Pancreas (tissue), 10 donors: Measurements from ENCODE around the gene FXN. TPM values are rescaled to one million over a fixed set of nuclear protein-coding genes. Genes with fewer than 3 reads are reported as not detected.

Source experiments
- ATAC-seq, 4 donors: fragments of 200-7000 bp; cut with Tn5 transposase; one replicate each; pipeline versions ENCODE4 v1.8.0 to v1.9.1; 2020; ENCODE audit warnings: mild to moderate bottlenecking in 4 of 4, moderate library complexity in 4 of 4
- DNase-seq, 6 donors: peaks; one replicate each; pipeline ENCODE4 v3.0.0-alpha.2; 2020
- FAIRE-seq: peaks from 2 replicates; lab custom pipeline; 2012; peaks lifted over from hg19 to GRCh38; lab: Jason Lieb, UNC
- H3K27ac ChIP-seq, 4 donors: fragments of 200-600 bp; sonication (generic); 1 replicate in 3 of 4; 2 replicates in 1 of 4; pipeline versions ENCODE4 v1.5.0 to v1.8.0; 2020
- H3K27me3 ChIP-seq, 4 donors: fragments of 200-600 bp; one replicate each; pipeline ENCODE4 v1.8.0; 2021
- H3K36me3 ChIP-seq, 3 donors: fragments of 200-600 bp; sonication (generic) in 1 of 3; one replicate each; pipeline versions ENCODE4 v1.5.0 to v1.8.0; 2020 to 2021
- H3K4me1 ChIP-seq, 3 donors: fragments of 200-600 bp; one replicate each; pipeline ENCODE4 v1.8.0; 2021
- H3K4me3 ChIP-seq, 4 donors: fragments of 200-600 bp; sonication (generic) in 2 of 4; one replicate each; pipeline versions ENCODE4 v1.5.0 to v1.8.0; 2020 to 2021
- H3K9me3 ChIP-seq, 4 donors: fragments of 200-600 bp; one replicate each; pipeline ENCODE4 v1.8.0; 2021
- WGBS, 2 donors: extraction: QIAGEN DNeasy Blood & Tissue Kit; methylation state at CpG; one replicate each; pipeline ENCODE4 v1.1.7; 2013; 5-methylcytosine and 5-hydroxymethylcytosine counted together
- intact Hi-C, 3 donors: fragments of 100-400 bp; cut with DNase I; formaldehyde crosslinking; loops; one replicate each; pipeline versions ENCODE4 v1.11.1 to v1.14.2; 2022
- polyA plus RNA-seq, 2 donors: library from polyadenylated mRNA; stranded (reverse); fragments of 200-250 nt; gene quantifications; one replicate each; pipeline ENCODE4 v1.2.3, GENCODE V29; 2013
- total RNA-seq, 6 donors: library from RNA; stranded (reverse); fragmentation: NEBNext Ultra II Directional in 4 of 6; extraction: Animal tissue kit (Norgen Biotek cat#: 25700) in 4 of 6; gene quantifications; one replicate each; pipeline versions ENCODE4 v1.2.1 to v1.2.4, GENCODE V29; 2021 to 2023
- TF ChIP-seq, protein P1 (sequence below), 4 donors: fragments of 200-600 bp; sonication (generic) in 3 of 4; IDR thresholded peaks; one replicate each; pipeline versions ENCODE4 v1.5.0 to v1.8.0; 2021; ENCODE audit warnings: antibody characterized with exemption in 4 of 4
- donor health status: healthy with polysubstance abuse.
- donor health status: DM: no; HTN: no; CAD: no; lungs with moderate emphysema.
- donor health status: DM: no; HTN: no; CAD: no.
- donor health status: control.
- donor health status: control.
- donor health status: Bipolar disorder and iron deficiency.
- donor health status: DM: yes; HTN: yes; CAD: no.
- donor health status: DM: no; HTN: no; CAD: no.
- donor health status: DM: no; HTN: no; CAD: no.
- donor health status: DM: yes; HTN: yes; CAD: no.

FXN gene
- total and polyA plus RNA-seq, 8 donors = 6.2 to 12.0 (median 8.9) TPM

DNA sequence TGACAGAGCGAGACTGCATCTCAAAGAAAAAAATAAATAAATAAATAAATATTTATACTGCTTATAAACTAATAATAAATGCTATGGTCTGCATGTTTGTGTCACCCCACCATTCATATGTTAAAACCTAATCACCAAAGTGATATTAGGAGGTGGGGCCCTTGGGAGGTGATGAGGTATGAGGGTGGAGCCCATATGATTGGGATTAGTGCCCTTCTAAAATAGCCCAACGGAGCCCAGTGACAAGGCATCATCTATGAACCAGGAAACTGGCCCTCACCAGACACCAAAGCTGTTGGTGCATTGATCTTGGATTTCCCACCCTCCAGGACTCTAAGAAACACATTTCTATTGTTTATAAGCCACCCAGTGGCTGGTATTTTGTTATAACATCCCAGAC, 5.1 kb downstream of the FXN start:
- Histone ChIP-seq H3K4me1 (no peaks in the 10 kb centered on the region), H3K4me3 (no peak overlapping the region), H3K36me3 (no peaks in the 10 kb centered on the region), H3K27me3 (no peaks in the 10 kb centered on the region), H3K27ac (no peak overlapping the region), H3K9me3 (no peaks in the 10 kb centered on the region)
- TF ChIP-seq, protein P1, sequence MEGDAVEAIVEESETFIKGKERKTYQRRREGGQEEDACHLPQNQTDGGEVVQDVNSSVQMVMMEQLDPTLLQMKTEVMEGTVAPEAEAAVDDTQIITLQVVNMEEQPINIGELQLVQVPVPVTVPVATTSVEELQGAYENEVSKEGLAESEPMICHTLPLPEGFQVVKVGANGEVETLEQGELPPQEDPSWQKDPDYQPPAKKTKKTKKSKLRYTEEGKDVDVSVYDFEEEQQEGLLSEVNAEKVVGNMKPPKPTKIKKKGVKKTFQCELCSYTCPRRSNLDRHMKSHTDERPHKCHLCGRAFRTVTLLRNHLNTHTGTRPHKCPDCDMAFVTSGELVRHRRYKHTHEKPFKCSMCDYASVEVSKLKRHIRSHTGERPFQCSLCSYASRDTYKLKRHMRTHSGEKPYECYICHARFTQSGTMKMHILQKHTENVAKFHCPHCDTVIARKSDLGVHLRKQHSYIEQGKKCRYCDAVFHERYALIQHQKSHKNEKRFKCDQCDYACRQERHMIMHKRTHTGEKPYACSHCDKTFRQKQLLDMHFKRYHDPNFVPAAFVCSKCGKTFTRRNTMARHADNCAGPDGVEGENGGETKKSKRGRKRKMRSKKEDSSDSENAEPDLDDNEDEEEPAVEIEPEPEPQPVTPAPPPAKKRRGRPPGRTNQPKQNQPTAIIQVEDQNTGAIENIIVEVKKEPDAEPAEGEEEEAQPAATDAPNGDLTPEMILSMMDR (IDR thresholded peaks at IDR 0.05) = no peak
- 97 to 100% methylated on average over 2 of the region's 2 CpGs for WGBS, 2 donors
- ATAC-seq (no peak), DNase-seq (no peak), FAIRE-seq (no peak)
- intact Hi-C loops = no loop called here

DNA sequence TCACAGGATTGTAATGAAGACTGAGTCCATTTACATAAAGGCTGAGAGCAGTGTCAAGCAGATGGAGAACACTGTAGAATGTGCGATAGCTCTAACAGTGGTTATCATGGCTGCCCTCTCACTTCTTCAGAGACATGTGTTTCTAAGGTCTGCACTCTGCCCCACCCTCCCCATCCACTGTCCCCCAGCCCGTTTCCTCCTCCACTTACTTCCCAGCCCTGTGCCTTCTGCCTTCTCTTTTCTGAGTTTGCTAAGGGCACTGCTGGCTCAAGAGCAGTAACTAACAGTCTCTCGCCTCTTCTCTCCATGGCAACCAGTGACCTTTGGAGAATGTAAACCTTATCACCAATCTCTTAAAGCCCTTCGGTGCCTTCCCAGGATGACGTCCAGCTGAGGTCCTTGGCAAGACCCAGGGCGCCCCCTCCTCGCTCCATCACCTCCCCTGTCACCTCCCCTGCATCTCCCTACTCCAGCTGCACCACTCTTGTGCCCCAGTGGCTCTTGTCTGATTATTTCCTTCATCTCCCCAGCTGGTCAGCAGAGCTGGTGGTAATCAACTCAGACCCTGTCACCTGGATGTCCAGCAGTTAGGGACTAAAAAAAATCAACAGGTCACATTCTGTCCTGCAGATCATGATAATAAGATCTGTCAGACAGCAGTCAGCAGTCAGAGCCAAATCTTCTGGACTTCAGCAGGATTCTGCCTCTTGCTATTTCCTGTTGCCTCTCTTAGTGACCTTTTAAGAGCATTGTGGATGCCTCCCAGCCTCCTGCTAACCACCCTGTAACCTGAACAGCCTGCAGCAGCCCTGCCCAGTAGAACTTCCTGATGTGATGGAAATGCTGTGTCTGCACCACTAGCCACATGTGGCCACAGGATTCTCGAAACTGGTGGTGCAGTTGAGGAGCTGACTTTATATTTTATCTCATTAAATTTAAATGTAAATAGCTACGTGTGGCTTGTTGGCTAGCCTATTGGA, 9.0 kb downstream of the FXN start:
- intact Hi-C loops = no loop called here
- ATAC-seq (peak in 2 of 4 donors; percentile 53 to 54), DNase-seq (no peak), FAIRE-seq (no peak)
- Histone ChIP-seq H3K36me3 (peaks cover 0 to 10% (median 0%) of the 10 kb centered on the region in 3 donors), H3K4me3 (no peak overlapping the region), H3K4me1 (no peaks in the 10 kb centered on the region), H3K27me3 (no peaks in the 10 kb centered on the region), H3K27ac (no peak overlapping the region), H3K9me3 (no peaks in the 10 kb centered on the region)
- TF ChIP-seq, protein P1 (IDR thresholded peaks at IDR 0.05) = no peak
- WGBS, 2 donors = 57 to 59% methylated on average over 9 of the region's 9 CpGs

DNA sequence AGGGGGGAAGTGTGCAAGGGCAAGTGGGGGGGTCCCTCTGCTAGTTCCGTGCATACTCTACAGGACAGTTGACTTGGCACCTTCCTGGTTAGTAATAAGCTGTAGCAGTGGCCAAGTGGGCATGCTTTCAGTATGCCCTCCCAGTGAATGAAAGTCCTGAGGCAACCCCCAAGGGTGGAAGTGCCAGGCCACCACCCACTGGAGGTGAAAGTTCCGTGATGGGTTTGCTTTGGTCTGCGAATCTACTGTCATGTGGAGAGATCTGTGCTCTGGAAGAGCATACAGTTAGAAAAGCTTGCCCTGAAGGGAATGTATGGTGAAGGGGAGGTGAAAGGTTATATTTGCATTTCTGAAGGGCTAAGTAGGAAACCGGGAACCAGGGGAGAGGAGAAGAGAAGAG, 10.3 kb downstream of the FXN start:
- Histone ChIP-seq H3K27ac (no peak overlapping the region), H3K27me3 (no peaks in the 10 kb centered on the region), H3K9me3 (no peaks in the 10 kb centered on the region), H3K4me3 (no peak overlapping the region), H3K4me1 (no peaks in the 10 kb centered on the region), H3K36me3 (peaks cover 0 to 10% (median 0%) of the 10 kb centered on the region in 3 donors)
- intact Hi-C loops = no loop called here
- ATAC-seq = no peak
- no peak for DNase-seq
- no peak for FAIRE-seq
- TF ChIP-seq, protein P1 (IDR thresholded peaks at IDR 0.05) = no peak
- WGBS, 2 donors = 76 to 81% methylated on average over 4 of the region's 4 CpGs

DNA sequence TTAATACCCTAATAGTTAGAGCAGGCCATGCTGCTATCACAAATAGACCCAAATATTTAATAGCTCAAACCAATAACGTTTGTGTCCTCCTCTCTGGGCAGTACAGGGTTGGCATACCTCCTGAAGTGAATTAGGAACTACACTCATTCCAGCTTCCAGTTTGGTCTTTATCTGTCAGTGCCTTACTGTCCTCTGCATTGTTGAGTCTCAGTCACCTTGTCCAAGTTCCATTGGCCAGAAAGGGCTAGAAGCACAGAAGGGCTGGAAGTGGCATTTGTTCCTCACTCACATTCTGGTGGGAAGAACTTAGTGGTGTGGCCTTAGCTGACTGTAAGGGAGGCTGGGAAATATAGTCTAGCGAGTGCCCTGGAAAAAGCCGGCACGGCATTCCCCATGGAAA, 11.2 kb downstream of the FXN start:
- no peaks in the 10 kb centered on the region for H3K27me3 ChIP-seq
- DNase-seq = no peak
- 59 to 78% methylated on average over 4 of the region's 4 CpGs for WGBS, 2 donors
- no peaks in the 10 kb centered on the region for H3K4me1 ChIP-seq
- H3K9me3 ChIP-seq = no peaks in the 10 kb centered on the region
- no peak for FAIRE-seq
- peaks cover 0 to 10% (median 0%) of the 10 kb centered on the region in 3 donors for H3K36me3 ChIP-seq
- ATAC-seq = no peak
- intact Hi-C loops = no loop called here
- H3K4me3 ChIP-seq = no peak overlapping the region
- TF ChIP-seq, protein P1 (IDR thresholded peaks at IDR 0.05) = no peak
- H3K27ac ChIP-seq = no peak overlapping the region

DNA sequence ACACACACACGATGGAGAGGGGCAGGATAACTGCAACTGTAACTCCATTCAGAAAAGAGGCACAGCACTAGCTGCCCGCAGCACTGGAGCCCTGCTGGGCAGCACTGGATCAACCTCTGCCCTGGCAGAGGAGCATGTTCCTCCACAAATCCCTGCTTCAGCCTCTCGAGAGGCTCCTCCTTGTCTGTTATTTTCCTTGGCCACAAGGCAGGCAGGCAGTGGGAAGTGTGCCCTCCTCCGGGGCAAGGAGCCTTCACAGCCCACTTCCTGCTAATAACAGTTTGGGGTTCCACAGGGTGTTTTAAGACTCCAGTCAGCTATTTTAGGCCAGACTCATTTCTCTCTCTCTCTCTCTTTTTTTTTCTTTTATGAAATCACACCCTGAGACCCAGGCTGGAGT, 11.8 kb downstream of the FXN start:
- no peaks in the 10 kb centered on the region for H3K4me1 ChIP-seq
- peaks cover 0 to 10% (median 0%) of the 10 kb centered on the region in 3 donors for H3K36me3 ChIP-seq
- intact Hi-C loops = no loop called here
- DNase-seq (no peak), FAIRE-seq (no peak), ATAC-seq (no peak)
- no peak overlapping the region for H3K4me3 ChIP-seq
- 69 to 71% methylated on average over 4 of the region's 4 CpGs for WGBS, 2 donors
- TF ChIP-seq, protein P1 (IDR thresholded peaks at IDR 0.05) = no peak
- H3K27me3 ChIP-seq = no peaks in the 10 kb centered on the region
- no peaks in the 10 kb centered on the region for H3K9me3 ChIP-seq
- no peak overlapping the region for H3K27ac ChIP-seq
